ENCODE data around the gene CSK. TPM values are rescaled to one million over a fixed set of nuclear protein-coding genes. Genes with fewer than 3 reads are reported as not detected.

The CSK gene
- total and polyA plus RNA-seq, 2 donors: 17.8 to 30.7 TPM

- Histone ChIP-seq H3K36me3 (ENCODE audit: insufficient read depth) (no peaks in the 10 kb centered on the region), H3K4me1 (ENCODE audit: insufficient read depth) (no peaks in the 10 kb centered on the region), H3K27ac (ENCODE audit: low read depth) (no peak overlapping the region), H3K4me3 (ENCODE audit: low read depth, low read length) (no peak overlapping the region)
- DNase-seq (ENCODE audit: extremely low spot score): no peak
- 90% methylated on average over 5 of the region's 5 CpGs for WGBS
These were observed 27.4 kb downstream of the CSK start for GRCh38 chr15:74809242-74809641.

- Histone ChIP-seq H3K27ac (ENCODE audit: low read depth) (no peak overlapping the region), H3K4me3 (ENCODE audit: low read depth, low read length) (no peak overlapping the region), H3K36me3 (ENCODE audit: insufficient read depth) (no peaks in the 10 kb centered on the region), H3K4me1 (ENCODE audit: insufficient read depth) (no peaks in the 10 kb centered on the region)
- WGBS: 84% methylated on average over 3 of the region's 3 CpGs
- DNase-seq (ENCODE audit: extremely low spot score): no peak
These were observed 28.1 kb downstream of the CSK start for GRCh38 chr15:74809956-74810355.

DNA sequence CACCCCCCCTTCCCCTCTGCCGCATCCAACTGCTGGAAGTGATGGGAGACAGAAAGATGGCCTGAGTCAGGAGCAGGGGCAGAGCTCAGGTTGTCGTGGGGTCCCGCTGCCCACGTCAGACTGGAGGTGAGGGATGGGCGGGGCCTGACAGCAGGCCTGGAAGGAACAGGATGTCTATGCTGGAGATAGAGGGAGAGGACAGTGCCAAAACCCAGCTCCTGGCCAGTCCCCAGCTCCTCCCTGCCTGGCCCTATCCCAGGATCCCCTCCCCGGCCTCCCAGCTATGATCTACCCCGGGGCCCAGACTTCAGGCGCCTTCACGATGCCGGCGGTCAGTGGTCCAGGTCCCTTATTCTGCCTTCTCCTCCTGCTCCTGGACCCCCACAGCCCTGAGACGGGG is 30.7 kb downstream of the CSK start, which contains the start of gene LMAN1L:
TSS of gene LMAN1L (plus strand) at position 303 of the 400 bp plus-strand sequence. CDS start at position 323, 20 bp downstream.
- no peak for DNase-seq (ENCODE audit: extremely low spot score)
- WGBS: 38% methylated on average over 12 of the region's 12 CpGs
- no peaks in the 10 kb centered on the region for H3K36me3 ChIP-seq (ENCODE audit: insufficient read depth)
- no peak within 1 kb of the TSS for H3K27ac ChIP-seq (ENCODE audit: low read depth)
- H3K4me1 ChIP-seq (ENCODE audit: insufficient read depth): no peaks in the 10 kb centered on the region
- no peak within 1 kb of the TSS for H3K4me3 ChIP-seq (ENCODE audit: low read depth, low read length)

DNA sequence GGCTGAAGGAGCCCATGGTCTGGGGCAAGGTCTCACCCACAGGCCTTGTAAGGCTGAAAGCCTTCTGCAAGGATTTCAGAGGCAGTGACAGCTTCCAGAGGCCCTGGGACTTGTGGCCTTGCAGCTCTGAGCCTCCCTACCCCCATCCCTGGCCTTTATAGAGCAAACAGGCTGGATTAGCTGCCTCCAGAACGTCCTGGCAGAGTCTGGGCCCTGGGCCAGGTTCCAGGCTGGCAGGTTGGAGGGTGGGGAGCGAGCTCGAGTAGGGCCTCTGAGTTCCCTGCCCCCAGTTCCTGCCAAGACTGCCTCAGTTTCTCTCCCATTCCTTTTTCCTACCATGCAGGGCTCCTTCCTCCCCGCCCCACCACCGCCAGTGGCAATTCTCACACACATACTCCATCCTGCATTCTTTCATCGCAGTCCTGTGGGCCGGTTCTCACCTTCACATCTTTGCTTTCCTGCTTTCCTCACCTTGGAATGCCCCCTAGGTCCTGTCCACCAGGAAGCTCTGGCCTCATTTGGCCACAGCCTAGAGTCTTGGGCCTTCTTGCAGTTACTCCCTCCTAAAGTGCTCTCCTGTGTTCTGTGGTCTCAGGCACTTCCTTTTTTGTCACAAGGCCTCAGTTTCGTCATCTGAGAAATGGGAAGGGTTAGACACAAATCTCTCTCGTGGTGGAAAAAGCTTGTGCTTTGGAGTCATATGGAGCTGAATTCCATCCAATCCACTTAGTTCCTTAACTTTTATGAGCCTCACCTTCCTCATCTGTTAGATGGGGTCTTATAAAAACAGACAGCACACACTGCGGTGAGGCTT is 33.4 kb downstream of the CSK start:
- Histone ChIP-seq H3K27ac (ENCODE audit: low read depth) (no peak overlapping the region), H3K4me1 (ENCODE audit: insufficient read depth) (no peaks in the 10 kb centered on the region), H3K4me3 (ENCODE audit: low read depth, low read length) (no peak overlapping the region), H3K36me3 (ENCODE audit: insufficient read depth) (no peaks in the 10 kb centered on the region)
- WGBS: 69% methylated on average over 10 of the region's 10 CpGs
- DNase-seq (ENCODE audit: extremely low spot score): no peak

- Histone ChIP-seq H3K36me3 (ENCODE audit: insufficient read depth) (no peaks in the 10 kb centered on the region), H3K4me1 (ENCODE audit: insufficient read depth) (no peaks in the 10 kb centered on the region), H3K4me3 (ENCODE audit: low read depth, low read length) (no peak overlapping the region), H3K27ac (ENCODE audit: low read depth) (no peak overlapping the region)
- no peak for DNase-seq (ENCODE audit: extremely low spot score)
- WGBS: 89% methylated on average over 15 of the region's 15 CpGs
These were observed 34.1 kb downstream of the CSK start for GRCh38 chr15:74815961-74816360.

- WGBS: 55% methylated on average over 19 of the region's 19 CpGs
- H3K4me3 ChIP-seq (ENCODE audit: low read depth, low read length): no peak overlapping the region
These were observed 34.9 kb downstream of the CSK start for GRCh38 chr15:74816624-74817369.

DNA sequence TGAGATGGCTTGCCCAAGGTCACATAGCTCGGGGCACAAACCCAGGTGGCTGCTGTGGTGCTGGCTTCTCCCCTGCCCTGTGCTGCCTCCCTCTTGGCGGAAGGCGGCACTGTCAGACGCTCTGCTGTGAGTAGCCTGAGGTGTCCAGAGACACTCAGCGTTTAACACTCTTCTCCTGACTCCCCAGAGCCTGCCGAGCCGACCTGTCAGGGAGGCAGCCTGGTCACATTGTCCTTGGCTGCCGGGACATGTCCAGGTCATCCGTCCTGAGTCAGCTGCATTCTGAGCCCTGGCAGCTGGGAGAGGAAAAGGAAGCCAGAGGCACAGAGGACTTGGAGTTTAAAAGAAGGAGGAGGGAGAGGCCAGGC is 35.5 kb downstream of the CSK start:
- Histone ChIP-seq H3K36me3 (ENCODE audit: insufficient read depth) (no peaks in the 10 kb centered on the region), H3K4me1 (ENCODE audit: insufficient read depth) (no peaks in the 10 kb centered on the region), H3K27ac (ENCODE audit: low read depth) (no peak overlapping the region), H3K4me3 (ENCODE audit: low read depth, low read length) (no peak overlapping the region)
- 25% methylated on average over 9 of the region's 9 CpGs for WGBS
- DNase-seq (ENCODE audit: extremely low spot score): no peak

More at GRCh38 chr15:74816624-74817369, 34.9 kb downstream of the CSK start:
- H3K36me3 ChIP-seq (ENCODE audit: insufficient read depth): no peaks in the 10 kb centered on the region
- H3K4me1 ChIP-seq (ENCODE audit: insufficient read depth): no peaks in the 10 kb centered on the region
- no peak for DNase-seq (ENCODE audit: extremely low spot score)
- H3K27ac ChIP-seq (ENCODE audit: low read depth): no peak overlapping the region

DNA sequence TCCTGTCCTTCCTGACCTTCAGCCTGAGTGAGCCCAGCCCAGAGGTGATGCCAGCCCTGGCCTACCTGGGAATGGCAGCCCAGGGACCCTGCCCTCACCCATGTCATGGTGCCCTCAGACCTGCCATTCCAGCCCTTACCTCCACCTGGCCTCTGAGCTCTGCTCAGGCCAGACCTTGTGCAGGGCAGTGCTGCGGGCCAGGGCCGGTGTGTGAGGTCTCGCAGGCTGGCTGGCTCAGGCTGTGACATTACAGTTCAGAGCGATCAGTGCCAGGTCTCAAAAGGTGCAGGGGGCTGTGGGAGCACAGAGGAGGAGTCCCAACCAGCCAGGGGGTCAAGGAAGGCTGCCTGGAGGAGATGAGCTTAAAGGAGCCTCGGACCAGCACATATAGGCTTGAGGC is 38.2 kb downstream of the CSK start:
- WGBS: 90% methylated on average over 5 of the region's 5 CpGs
- Histone ChIP-seq H3K27ac (ENCODE audit: low read depth) (no peak overlapping the region), H3K4me1 (ENCODE audit: insufficient read depth) (no peaks in the 10 kb centered on the region), H3K36me3 (ENCODE audit: insufficient read depth) (no peaks in the 10 kb centered on the region), H3K4me3 (ENCODE audit: low read depth, low read length) (no peak overlapping the region)
- no peak for DNase-seq (ENCODE audit: extremely low spot score)

DNA sequence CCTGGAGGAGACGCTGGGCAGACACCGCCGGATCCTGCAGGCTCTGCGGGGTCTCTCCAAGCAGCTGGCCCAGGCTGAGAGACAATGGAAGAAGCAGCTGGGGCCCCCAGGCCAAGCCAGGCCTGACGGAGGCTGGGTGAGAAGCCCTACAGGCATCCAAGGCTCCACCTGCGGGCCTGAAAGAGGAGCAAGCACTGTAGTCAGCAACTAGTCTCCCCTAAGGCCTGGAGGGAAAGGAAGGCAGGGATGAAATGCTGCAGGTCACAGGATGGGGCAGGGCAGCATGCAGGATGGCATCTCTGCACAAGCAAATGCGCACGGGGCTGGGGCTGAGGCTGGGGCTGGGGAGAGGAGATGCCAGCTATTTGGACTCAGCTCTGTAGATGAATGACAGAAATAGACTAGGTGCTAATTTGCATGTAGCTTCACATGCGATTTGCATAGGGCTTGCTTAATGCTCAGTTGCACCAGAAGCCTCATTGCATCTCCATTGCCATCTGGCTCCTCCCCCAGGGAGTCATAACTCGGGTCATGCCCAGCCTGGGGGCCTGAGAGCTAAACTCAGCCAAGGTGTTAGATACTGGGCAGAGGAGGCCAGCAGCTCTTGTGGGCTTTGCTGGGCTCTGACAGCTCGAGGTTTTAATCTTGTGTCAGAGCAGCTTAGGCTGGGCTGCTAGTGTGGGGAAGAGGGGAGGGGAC is 39.4 kb downstream of the CSK start:
- H3K4me1 ChIP-seq (ENCODE audit: insufficient read depth): no peaks in the 10 kb centered on the region
- no peak for DNase-seq (ENCODE audit: extremely low spot score)
- no peak overlapping the region for H3K27ac ChIP-seq (ENCODE audit: low read depth)
- H3K36me3 ChIP-seq (ENCODE audit: insufficient read depth): no peaks in the 10 kb centered on the region
- H3K4me3 ChIP-seq (ENCODE audit: low read depth, low read length): no peak overlapping the region
- 53% methylated on average over 11 of the region's 11 CpGs for WGBS

DNA sequence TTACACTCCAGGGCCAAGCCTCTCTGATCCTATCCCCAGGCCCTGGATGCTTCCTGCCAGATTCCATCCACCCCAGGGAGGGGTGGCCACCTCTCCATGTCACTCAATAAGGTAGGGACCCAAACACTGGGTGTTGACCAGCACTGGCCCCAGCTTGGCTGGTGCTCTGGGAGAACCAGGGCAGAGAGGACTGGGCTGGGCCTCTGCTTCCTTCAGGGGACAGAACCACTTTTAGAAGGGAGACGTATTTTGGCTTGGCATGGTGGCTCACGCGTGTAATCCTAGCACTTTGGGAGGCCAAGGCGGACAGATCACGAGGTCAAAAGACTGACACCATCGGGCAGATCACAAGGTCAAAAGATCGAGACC is 39.9 kb downstream of the CSK start:
- no peak for DNase-seq (ENCODE audit: extremely low spot score)
- Histone ChIP-seq H3K27ac (ENCODE audit: low read depth) (no peak overlapping the region), H3K4me1 (ENCODE audit: insufficient read depth) (peaks cover 2% of the 10 kb centered on the region), H3K4me3 (ENCODE audit: low read depth, low read length) (no peak overlapping the region), H3K36me3 (ENCODE audit: insufficient read depth) (no peaks in the 10 kb centered on the region)
- WGBS: 76% methylated on average over 7 of the region's 7 CpGs

GRCh38 chr15:74822233-74822632 is 40.4 kb downstream of the CSK start:
- DNase-seq (ENCODE audit: extremely low spot score): no peak
- Histone ChIP-seq H3K36me3 (ENCODE audit: insufficient read depth) (no peaks in the 10 kb centered on the region), H3K27ac (ENCODE audit: low read depth) (no peak overlapping the region), H3K4me3 (ENCODE audit: low read depth, low read length) (no peak overlapping the region), H3K4me1 (ENCODE audit: insufficient read depth) (peaks cover 2% of the 10 kb centered on the region)
- 86% methylated on average over 4 of the region's 4 CpGs for WGBS

DNA sequence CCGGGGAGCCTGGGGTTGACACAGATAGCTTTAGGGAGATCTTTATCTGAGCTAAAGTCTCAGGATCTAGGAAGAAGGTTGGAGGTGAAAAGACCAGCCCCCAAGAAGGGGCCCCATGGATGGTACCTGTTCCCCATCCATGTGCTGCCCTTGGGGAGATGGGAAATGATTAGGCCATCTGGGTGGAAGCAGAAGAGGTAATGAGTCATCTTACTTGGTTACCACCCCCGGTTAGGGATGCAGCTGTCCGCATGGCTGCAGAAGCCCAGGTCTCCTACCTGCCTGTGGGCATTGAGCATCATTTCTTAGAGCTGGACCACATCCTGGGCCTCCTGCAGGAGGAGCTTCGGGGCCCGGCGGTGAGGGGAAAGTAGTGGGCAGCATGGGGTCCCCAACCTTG is 41.4 kb downstream of the CSK start:
- Histone ChIP-seq H3K27ac (ENCODE audit: low read depth) (no peak overlapping the region), H3K36me3 (ENCODE audit: insufficient read depth) (no peaks in the 10 kb centered on the region), H3K4me1 (ENCODE audit: insufficient read depth) (peaks cover 2% of the 10 kb centered on the region), H3K4me3 (ENCODE audit: low read depth, low read length) (no peak overlapping the region)
- no peak for DNase-seq (ENCODE audit: extremely low spot score)
- 70% methylated on average over 6 of the region's 6 CpGs for WGBS

GRCh38 chr15:74824976-74825375 is 43.1 kb downstream of the CSK start:
- no peaks in the 10 kb centered on the region for H3K36me3 ChIP-seq (ENCODE audit: insufficient read depth)
- no peak overlapping the region for H3K4me3 ChIP-seq (ENCODE audit: low read depth, low read length)
- H3K27ac ChIP-seq (ENCODE audit: low read depth): no peak overlapping the region
- no peak for DNase-seq (ENCODE audit: extremely low spot score)
- WGBS: 72% methylated on average over 7 of the region's 7 CpGs
- H3K4me1 ChIP-seq (ENCODE audit: insufficient read depth): peaks cover 2% of the 10 kb centered on the region

DNA sequence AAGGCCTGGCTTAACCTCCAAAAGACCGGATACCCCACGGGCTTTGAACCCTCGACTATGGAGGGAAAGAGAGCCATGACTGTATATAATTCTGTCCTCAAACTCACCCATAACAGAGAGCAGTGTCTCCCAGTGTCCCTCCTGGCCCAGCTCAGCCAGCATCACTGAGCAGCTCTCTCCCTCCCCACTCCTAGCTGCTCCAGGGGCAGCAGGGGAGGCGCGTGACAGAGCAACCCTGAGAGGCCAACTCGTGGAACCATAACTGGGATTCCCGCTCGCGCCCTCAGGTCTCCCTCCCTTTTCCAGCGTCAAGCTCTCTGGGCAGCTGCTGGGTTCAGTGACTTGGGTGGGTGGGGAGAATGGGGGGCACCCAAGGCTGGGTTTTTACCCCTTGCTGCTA is 44.0 kb downstream of the CSK start:
- H3K27ac ChIP-seq (ENCODE audit: low read depth): no peak overlapping the region
- H3K36me3 ChIP-seq (ENCODE audit: insufficient read depth): no peaks in the 10 kb centered on the region
- H3K4me1 ChIP-seq (ENCODE audit: insufficient read depth): peaks cover 2% of the 10 kb centered on the region
- DNase-seq (ENCODE audit: extremely low spot score): no peak
- H3K4me3 ChIP-seq (ENCODE audit: low read depth, low read length): no peak overlapping the region
- 45% methylated on average over 10 of the region's 10 CpGs for WGBS

Data from urinary bladder (tissue), 4 donors.